HG02798 (cell line): ENCODE data around the gene EXTL1.

Experiments
- ATAC-seq: cut with Tn5 transposase; IDR thresholded peaks from one replicate; pipeline ENCODE4 v1.9.1; 2021; ENCODE audit warnings: mild to moderate bottlenecking; ENCODE audit not compliant: unreplicated experiment, poor library complexity

The EXTL1 gene

GRCh38 chr1:26020941-26021646, 481 bp upstream of the EXTL1 start:
- ATAC-seq: no peak

GRCh38 chr1:26022404-26022779, 817 bp downstream of the EXTL1 start:
- no peak for ATAC-seq

- ATAC-seq: no peak
Observed at GRCh38 chr1:26023009-26023408, 1.4 kb downstream of the EXTL1 start.

DNA sequence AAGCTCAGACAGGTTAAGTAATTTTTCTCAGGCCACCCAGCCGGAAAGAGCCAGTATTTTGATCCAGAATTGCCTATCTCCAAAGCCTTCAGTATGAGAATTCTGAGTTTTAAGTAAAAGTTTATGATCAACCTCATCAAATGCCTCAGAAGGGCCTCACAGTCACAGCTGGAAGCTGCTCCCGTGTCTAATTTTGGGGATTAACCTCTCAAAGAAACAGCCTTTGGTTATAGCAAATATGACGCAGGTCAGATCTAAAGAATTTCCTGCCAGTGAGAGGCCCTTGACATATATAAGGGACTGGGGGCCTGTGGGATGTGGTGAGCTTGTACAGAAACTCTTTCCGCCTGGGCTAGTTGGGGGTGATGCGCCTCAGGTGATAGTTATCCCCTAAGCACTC, 2.3 kb downstream of the EXTL1 start:
- ATAC-seq: no peak

GRCh38 chr1:26025060-26025459, 3.5 kb downstream of the EXTL1 start:
- ATAC-seq: no peak

DNA sequence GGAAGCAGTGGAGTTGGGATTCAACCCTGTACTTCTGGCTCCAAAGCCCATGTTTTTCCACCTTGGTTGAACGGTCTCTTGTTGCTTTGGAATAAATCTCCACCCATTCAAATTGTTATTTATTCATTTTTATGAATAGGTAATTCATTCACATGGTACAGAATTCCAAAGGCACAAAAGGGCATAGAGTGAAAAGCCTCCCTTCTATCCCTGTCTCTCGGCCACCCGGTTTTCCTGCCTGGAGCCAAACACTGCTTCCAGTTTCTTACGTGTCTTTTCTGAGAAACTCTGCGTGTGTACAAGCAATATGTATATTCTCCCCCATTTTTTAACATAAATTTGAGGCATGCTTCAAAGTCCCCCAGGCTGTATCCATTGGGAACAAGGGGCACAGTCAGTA, 3.9 kb downstream of the EXTL1 start:
- ATAC-seq: no peak

DNA sequence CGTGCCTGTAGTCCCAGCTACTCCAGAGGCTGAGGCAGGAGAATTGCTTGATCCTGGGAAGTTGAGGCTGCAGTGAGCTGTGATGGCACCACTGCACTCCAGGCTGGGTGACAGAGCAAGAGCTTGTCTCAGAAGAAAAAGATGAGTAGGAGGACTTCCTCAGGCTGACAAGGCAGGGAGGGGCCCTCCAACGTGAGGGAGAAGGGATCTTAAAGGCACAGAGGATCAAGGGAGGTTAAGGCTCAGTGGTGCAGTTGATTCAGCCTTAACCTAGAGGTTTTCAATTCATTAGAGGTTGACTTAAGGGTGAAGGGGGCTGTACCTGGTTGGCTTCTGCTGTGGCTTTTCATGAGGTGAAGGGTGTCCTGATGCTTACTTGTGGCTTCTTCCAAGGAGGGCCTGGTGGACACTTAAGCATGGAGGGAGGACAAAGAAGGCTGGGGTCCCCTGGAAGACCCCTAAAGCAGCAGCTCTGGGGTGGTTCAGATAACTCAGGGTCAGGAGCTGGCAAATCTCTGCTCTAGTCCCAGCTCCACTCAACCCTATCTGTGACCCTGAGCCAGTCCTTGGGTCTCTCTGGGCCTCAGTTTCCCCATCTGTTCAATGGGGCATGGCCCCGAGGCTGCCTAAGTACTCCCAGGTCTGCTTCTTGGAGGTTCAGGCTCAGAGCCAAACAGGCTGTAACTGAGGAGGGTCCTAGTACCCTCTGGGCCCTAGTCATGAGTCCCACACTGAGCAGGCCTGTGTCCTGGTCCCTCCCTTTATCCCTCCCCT, 6.3 kb downstream of the EXTL1 start:
- ATAC-seq: no peak

DNA sequence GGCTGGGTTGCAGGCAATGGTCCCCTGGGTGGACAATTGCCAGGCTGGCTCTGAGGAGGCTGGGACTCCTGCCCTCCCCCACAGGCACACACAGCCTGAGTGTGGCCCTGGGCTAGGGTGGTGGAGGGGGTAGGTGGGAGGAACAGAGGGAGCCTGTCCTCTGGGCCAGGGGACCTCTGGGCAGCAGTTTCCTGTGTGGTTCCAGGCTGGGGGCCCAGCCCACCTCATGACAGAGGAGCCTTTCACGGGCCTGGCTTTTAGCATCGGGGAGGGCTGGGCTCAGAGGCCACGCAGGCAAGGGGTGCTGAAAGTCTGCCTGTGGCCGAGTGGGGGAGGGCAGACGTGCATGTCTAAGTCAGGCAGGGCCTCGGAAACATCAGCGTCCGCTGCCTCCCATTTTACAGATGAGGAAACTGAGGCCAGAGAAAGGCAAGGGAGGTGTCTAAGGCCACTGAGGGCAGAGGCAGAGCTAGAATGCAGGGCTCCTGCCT, 7.0 kb downstream of the EXTL1 start:
- ATAC-seq: no peak

DNA sequence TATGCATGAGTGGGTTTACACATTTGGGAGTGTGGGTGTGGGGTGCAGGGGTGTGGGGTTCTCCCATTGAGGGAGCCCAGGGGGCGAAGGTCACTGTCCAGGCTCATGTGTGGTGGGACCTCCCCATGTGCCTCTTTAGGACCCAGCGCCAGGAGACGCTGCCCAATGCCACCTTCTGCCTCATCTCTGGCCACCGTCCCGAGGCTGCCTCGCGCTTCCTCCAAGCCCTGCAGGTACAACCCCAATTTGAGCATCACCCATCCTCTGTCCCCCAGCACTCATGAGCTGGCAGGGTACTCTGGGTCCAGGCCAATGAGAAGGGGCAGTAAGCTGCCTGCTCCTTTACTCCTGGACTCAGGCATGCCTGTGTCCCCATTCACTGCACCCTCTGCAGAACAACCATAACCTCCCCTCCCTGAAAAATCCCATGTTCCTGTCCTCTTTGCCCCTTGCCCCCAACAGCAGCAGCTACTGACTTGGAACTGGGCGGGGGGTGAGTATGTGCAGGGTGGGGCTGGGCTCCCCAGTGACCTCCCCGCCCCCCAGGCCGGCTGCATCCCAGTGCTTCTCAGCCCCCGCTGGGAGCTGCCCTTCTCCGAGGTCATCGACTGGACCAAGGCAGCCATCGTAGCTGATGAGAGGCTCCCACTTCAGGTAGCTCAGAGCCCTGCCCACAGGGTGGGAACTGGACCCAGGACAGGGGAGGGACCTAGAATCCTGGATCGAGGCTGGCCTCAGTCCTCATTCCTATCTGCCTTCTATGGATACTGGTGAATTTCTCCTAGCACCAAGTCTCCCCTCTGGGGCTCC, 7.7 kb downstream of the EXTL1 start:
- ATAC-seq: no peak

DNA sequence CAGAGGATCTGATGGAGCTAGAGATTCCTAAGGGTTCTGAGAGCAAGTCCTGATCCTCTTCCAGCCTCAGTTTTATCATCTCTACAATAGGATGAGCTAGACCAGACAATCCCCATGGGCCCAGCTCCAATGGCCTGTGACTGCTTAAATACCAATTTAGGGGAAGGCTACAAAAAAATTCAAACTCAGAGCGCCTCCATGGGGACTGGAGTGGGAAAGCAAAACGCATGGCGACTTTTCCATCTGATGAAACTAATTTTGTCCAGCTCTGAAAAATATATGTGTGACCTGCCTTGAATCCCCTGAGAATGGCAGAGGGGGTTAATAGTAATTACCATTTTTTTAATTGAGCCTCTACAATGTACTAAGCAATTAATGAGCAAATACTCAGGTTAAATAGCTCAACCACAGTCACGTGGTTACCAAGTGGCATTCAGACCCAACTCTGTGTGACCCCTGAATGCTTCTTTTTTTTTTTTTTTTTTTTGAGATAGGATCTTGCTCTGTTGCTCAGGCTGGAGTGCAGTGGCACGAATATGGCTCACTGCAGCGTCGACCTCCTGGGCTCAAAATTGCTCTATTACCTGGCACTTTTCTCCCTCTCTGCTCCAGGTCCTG, 8.4 kb downstream of the EXTL1 start:
- ATAC-seq: no peak

- ATAC-seq: no peak
Observed at GRCh38 chr1:26031196-26031595, 9.6 kb downstream of the EXTL1 start.

- no peak for ATAC-seq
Observed at GRCh38 chr1:26031611-26032220, 10.1 kb downstream of the EXTL1 start.

DNA sequence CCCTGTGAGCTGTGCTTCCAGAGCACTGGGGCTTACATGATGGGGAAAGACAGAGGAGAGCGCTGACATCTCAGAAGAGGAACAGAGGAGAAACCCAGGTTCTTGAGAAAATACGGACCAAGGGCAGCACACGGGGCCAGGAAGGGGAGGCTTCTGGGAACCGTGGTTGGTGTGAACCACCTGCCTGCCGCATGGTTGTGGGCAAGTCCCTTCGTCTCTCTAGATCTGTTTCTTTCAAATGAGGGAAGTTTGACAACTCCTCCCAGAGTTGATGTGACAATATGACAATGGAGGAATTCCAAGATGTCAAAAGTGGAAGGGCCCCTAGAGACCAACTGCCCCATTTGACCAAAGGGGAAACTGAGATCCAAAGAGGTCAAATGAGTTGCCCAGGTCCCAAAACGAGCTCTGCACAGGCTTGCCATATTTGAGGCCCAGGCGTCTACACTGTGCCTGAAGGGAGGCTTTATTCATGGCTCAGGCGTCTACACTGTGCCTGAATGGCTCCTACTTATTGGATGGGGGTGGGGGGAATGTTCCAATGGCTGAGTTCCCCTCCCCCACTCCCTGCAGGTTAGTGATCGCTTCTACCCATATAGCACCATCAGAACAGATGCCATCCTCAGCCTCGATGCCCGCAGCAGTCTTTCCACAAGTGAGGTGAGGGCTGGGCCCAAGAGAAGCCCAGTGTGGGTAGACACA, 11.2 kb downstream of the EXTL1 start:
- no peak for ATAC-seq

GRCh38 chr1:26034504-26035202, 13.1 kb downstream of the EXTL1 start:
- ATAC-seq: no peak

DNA sequence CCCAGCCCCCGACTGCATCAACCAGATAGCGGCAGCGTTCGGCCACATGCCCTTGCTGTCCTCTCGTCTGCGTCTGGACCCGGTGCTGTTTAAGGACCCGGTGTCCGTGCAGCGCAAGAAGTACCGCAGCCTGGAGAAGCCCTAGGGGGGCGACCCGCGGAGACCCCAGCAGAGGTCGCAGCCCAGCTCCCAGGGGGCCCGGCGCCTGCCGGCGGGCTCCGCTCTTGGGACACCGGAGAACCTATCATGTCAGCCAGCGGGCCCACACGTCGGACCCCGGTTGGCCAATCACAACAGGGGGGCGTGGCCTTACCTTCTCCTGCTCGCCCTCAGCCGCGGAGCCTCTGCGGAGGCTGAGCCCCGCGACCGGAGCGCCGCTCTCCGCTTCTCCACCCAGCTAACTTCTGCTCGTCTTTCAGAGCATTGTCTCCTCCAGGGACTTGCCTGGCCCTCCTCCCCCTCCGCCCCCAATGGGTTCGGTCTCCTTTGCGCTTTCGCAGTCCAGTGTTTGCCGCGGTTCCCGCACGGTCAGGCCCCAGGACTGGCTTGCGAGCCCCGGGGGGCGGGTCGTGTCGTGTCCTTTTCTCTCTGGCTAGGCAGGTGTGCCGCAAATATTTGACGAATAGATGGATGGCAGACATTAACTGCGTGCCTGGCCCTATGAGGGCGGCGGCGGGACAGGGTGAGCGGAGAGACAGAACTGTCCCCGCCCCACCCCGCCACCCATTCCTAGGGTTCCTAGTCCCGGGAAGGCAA, 13.8 kb downstream of the EXTL1 start:
- peak; percentile 91 for ATAC-seq

DNA sequence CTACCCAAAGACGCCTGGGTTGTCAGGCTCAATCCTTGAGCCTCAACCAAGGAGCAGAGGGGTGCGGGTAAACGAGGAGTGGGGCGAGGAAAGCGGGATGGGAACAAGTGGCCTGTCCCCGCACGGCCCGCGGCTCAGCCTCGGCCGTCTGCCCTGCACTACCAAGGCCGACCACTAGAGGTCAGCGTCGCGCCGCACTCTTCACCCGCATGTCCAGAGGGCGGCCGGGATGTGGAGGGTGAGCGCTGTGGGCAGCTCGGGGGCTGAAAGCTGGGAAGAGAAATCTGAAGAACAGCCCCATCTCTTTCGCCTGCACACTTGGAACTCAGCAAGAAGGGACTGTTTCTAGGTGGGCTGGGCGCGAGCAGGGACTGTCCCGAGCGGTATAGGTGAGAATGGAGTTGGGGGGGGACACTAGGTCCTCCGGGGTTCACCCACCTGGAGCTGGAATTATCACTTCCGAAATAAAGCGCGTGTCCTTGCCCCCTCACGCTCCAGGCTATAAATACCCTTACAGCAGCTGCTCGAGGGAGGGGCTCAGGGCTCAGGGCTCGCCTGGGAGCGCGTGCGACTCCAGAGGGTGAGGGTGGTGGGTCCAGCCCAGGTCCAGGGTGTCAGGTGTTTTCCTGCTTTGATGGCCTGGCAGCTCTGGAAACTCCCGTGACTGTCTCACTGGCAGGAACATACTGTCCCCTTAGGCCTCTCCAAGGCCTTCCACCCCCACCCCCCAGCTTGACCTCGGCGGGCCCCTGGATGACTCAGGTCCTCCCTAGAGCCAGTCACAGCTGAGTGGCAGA, 14.6 kb downstream of the EXTL1 start:
- peak; percentile 70 for ATAC-seq

- no peak for ATAC-seq
Observed at GRCh38 chr1:26036756-26037281, 15.2 kb downstream of the EXTL1 start.
